NCI-H1417 treated with DMSO at 0.1 percent for 48 hours (cell line): ENCODE results near the gene THSD7A.
"Not testable (repeated sequence)": the region's sequence is repeated elsewhere in the genome, so short reads cannot be mapped to it uniquely, and the experiment has no call there.

Experiments used
- DNase-seq: peaks from one replicate; lab custom pipeline; 2025; lab: John Stamatoyannopoulos, UW

THSD7A gene

DNA sequence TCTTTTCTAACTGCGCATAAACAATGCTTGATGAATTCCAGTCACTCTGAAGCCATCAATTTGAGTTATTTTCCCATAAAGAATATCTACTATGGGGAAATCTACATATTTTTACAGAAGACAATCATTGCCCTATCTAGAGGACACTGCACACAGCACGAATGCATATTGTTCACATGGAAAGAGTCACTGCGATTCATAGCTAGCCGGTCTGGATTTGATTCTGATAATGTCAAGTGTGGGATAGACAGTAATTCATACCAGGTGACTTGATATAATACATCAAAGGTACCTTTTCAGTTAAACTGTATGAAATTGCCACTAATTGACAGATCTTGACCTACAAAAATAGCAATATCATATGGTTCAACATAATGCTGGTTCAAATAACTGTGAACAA is 255.7 kb downstream of the THSD7A start:
- DNase-seq: no peak

- no peak for DNase-seq
Observed at GRCh38 chr7:11573128-11573750, 258.8 kb downstream of the THSD7A start.

DNA sequence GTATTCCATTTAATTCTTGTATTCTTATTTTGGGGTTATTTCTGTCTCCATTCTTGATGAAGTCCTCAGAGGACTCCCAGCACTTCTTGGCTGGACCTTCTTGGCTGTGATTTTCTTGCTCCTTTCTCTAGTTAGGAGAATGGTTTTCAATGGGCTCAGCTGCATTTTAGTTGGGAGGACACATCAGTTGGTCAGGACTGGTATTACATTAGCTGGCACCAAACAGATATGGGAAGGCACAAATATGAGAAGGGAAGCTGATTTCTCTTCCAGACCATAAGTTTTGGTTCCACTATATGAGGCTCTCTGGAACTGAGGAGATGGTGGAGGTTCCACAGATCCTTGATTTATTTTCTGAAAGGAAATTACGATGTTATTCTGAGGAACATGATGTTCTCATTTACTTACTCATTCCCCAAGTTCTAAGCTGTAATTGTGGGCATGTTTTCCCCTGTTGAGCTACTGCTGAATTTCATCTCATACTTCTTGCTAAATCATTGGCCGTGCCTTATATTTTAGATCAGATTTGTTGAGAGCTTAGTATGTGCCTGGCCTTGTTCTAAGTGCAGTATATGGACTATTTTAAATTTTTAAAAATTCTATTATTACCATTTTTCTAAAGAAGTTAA is 261.0 kb downstream of the THSD7A start:
- no peak for DNase-seq

- no peak for DNase-seq
Observed at GRCh38 chr7:11570205-11570604, 261.8 kb downstream of the THSD7A start.

- DNase-seq: no peak
Observed at GRCh38 chr7:11567571-11567970, 264.4 kb downstream of the THSD7A start.

GRCh38 chr7:11557627-11558026 is 274.4 kb downstream of the THSD7A start:
- no peak for DNase-seq

DNA sequence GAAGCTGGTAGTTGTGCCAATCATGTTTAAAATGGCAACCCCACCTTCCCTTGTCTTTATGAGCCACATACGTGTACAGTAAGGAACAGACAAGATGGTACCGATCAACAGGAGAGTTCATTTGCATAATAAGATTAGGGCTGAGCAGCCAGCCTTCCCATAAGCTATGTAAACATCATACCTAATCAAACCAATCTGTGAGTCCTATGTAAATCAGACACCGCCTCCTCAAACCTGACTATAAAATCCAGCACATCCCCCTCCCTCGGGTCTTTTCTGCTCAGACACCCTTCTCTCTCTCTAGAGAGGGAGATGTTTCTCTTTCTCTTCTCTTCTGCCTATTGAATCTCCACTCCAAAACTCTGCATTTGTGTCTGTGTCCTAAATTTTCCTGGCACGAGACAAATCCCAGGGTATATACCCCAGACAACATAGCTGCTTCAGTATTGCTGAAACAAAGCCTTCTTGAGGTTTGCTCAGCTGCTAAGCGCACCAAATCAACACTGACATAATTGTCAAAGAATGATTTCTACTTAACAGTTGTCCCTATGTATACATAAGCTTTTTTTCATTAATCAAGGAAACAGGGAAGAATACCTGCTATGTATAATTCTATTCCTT is 279.2 kb downstream of the THSD7A start:
- DNase-seq: peak; percentile 47

DNA sequence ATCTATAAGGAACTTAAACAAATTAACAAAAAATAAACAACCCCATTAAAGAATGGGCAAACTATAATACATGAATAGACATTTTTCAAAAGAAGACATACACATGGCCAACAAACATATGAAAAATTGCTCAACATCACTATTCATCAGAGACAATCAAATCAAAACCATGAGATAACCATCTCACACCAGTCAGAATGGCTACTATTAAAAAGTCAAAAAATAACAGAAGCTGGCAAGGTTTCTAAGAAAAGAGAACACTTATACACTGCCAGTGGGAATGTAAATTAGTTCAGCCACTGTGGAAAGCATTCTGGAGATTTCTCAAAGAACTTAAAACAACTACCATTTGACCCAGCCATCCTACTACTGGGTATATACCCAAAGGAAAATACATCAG is 280.5 kb downstream of the THSD7A start:
- DNase-seq: no peak

DNA sequence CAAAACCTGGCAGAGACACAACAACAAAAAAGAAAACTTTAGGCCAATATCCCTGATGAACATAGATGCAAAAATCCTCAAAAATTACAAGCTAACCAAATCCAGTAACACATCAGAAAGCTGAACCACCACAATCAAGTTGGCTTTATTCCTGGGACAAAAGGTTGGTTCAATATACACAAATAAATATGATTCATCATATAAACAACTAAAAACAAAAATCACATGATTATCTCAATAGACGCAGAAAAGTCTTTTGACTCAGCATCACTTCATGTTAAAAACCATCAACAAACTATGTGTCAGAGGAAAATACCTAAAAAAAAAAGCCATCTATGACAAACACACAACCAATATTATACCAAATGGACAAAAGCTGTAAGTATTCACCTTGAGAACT is 283.5 kb downstream of the THSD7A start:
- DNase-seq: no peak

GRCh38 chr7:11541330-11541729 is 290.7 kb downstream of the THSD7A start:
- DNase-seq: no peak

DNA sequence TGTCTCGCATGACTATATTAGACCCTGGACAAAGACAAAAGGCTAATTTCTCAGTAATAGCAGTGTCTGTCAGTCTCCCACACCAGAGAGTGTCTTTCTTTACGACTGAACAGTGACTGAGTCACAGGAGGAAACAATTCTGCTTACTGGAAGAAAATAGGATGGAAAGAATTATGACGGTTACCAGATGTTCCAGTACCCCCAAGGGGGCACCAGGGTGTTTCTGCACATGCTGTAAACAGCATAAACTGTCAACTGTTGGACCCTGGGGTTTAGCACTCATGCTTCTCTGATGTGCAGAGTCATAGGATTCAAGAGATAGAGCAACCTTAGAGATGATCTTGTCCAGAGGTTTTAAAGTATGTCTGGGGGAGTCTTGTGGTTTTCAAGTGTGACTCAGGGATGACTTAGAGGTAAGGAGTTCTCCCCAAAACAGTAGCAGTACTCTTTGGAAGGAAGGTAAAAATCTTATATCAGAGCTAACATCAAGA is 291.7 kb downstream of the THSD7A start:
- DNase-seq: no peak

- no peak for DNase-seq
Observed at GRCh38 chr7:11539853-11540252, 292.1 kb downstream of the THSD7A start.

DNA sequence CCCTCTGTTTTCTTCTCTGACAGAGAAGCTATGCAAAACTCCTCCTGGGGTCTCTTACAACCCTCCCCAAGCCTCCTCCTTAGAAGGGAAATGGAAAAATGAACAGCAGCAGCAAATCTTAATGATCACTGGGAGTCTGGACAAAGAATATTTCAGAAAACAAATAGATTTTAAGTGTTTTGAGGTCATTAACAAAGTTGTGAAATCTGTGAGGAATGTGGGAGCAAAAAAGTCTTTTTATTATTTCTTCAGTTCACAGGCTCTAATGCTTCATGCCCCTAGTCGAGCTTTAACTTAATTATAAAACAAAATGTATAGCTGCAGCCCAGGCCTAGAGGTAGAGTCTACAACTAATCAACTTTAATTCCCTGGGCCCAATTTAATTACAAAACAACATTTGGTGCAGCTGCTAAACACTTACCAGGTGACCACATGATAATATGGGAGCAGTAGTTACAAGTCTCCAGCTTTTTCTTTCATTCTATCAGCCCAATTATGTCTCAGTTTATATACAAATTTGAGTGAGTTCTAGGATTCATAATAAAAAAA is 293.2 kb downstream of the THSD7A start:
- DNase-seq: no peak

DNA sequence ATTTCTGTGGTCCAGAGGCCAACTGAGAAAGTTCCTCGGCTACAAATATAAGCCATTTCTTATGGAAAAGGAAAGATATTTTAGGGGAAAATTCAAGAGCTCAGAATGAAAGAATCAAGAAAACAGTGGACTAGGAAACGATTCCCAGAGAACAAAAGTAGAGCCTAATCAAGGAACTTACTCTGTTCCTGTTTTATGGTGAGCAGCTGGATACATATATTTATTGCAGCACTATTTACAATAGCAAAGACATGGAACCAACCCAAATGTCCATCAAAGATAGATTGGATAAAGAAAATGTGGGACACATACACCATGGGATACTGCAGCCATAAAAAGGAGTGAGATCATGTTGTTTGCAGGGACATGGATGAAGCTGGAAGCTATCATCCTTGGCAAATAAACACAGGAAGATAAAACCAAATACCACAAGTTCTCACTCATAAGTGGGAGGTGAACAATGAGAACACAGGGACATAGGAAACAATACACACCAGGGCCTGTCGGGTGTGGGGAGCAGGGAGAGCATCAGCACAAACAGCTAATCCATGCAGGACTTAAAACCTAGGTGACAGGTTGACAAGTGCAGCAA is 298.7 kb downstream of the THSD7A start:
- no peak for DNase-seq

GRCh38 chr7:11529382-11529781 is 302.6 kb downstream of the THSD7A start:
- DNase-seq: no peak

- no peak for DNase-seq
Observed at GRCh38 chr7:11527707-11528106, 304.3 kb downstream of the THSD7A start.

- DNase-seq: peak; percentile 2
Observed at GRCh38 chr7:11524476-11525397, 307.3 kb downstream of the THSD7A start.

DNA sequence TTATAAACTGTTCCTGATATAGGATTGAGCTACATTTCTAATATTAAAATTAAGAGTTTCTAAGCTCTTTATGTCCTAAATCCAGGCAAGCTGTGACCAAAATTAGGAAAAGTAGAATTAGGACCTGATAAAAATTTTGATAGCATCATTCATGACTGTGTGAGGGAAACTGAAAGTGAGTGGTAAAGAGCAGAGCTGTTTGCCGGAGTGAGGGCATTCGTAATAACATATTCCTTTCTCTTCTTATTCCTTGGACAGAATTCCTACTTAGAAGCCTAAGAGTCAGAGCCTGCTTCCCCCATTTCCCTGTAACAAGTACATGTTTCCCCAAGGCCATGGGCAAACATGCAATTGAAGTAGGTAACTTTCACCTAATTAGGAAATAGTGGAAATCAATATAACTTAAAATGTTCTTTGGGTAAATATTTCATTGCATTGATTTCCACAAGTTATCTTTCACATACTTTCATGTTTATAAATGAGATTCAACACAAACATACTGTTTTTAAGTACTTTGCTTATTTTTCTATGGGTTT is 310.0 kb downstream of the THSD7A start:
- not testable (repeated sequence) for DNase-seq

GRCh38 chr7:11517853-11518252 is 314.1 kb downstream of the THSD7A start:
- DNase-seq: no peak

GRCh38 chr7:11516328-11516727 is 315.7 kb downstream of the THSD7A start:
- no peak for DNase-seq

- DNase-seq: no peak
Observed at GRCh38 chr7:11513460-11513859, 318.5 kb downstream of the THSD7A start.
